ENCODE results near the gene SEMA5B.

SEMA5B gene

DNA sequence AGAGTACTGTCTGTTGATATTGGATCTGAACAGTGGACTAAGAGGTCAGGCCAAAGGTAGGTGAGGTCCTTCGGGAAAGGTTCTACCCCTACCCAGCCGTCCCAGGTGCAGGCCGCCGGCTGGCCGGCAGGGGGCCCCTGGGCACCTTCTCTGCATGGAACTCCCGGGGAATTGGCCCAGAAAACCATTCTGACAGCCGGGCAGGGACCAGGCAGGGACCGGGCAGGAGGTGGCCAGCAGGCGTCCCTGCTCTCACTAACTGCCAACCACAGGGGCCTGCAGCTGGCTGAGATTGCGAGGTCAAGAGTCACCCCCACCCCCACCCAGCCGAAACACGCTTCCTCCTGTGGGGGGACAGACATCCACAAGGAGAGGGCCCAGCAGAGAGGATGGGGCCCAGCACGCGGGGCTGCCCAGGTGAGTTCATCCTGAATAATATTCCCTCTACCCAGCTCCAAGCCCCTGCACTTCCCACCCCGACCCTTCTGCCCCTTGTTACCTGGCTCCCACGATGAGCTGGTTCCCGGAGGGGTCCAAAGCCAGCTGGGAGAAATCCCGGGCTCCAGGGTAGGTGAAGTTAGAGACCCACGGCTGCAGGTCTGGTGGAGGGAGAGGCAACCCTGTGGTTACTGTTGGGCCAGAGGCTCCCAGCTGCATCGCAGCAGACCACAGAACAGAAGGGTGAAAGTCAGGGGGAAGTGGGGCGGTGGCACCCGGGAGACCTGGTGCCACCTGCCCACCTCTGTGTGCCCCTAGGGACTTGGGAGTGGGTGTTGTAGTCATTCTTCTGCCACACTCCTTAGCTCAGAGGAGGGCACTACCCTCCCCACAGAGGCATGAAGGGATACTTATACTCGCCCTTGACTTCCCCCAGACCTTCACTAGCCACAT, 84.4 kb downstream of the SEMA5B start:
- H3K9me3 ChIP-seq = no peaks in the 10 kb centered on the region
- no peaks in the 10 kb centered on the region for H3K36me3 ChIP-seq
- no peak overlapping the region for H3K4me3 ChIP-seq (ENCODE audit: low read depth in 1 of 2, low read length in 1 of 2)
- peaks cover 4% of the 10 kb centered on the region for H3K27me3 ChIP-seq
- no peak overlapping the region for H3K27ac ChIP-seq
- no peaks in the 10 kb centered on the region for H3K4me1 ChIP-seq (ENCODE audit: control insufficient read depth in 1 of 2, insufficient read depth in 1 of 2, low read depth in 1 of 2, low read length in 1 of 2)
- TF ChIP-seq, protein P1, sequence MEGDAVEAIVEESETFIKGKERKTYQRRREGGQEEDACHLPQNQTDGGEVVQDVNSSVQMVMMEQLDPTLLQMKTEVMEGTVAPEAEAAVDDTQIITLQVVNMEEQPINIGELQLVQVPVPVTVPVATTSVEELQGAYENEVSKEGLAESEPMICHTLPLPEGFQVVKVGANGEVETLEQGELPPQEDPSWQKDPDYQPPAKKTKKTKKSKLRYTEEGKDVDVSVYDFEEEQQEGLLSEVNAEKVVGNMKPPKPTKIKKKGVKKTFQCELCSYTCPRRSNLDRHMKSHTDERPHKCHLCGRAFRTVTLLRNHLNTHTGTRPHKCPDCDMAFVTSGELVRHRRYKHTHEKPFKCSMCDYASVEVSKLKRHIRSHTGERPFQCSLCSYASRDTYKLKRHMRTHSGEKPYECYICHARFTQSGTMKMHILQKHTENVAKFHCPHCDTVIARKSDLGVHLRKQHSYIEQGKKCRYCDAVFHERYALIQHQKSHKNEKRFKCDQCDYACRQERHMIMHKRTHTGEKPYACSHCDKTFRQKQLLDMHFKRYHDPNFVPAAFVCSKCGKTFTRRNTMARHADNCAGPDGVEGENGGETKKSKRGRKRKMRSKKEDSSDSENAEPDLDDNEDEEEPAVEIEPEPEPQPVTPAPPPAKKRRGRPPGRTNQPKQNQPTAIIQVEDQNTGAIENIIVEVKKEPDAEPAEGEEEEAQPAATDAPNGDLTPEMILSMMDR (IDR thresholded peaks at IDR 0.05) = peak; percentile 22

DNA sequence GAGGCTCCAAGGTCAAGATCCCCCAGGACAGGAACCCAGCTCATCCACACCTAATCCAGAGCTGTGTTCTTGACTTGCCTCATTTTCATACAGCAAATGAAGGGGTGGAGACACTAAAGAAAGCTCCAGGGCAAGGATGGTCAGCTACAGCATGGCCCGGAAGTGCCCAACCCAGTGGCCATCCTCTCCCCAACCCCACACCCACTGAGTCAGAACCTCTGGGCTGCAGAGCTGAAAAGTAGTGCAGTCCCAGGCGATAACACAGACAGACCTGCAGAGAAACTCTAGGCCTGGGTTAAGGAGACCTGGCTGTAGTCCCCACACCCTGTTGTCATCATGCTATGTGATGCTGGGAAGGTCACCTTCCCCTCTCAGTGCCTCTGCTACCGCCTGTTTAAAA, 85.3 kb downstream of the SEMA5B start:
- Histone ChIP-seq H3K36me3 (no peaks in the 10 kb centered on the region), H3K9me3 (no peaks in the 10 kb centered on the region), H3K4me1 (ENCODE audit: control insufficient read depth in 1 of 2, insufficient read depth in 1 of 2, low read depth in 1 of 2, low read length in 1 of 2) (no peaks in the 10 kb centered on the region), H3K4me3 (ENCODE audit: low read depth in 1 of 2, low read length in 1 of 2) (no peak overlapping the region), H3K27ac (no peak overlapping the region), H3K27me3 (peaks cover 4% of the 10 kb centered on the region)
- TF ChIP-seq, protein P1 (IDR thresholded peaks at IDR 0.05) = no peak

DNA sequence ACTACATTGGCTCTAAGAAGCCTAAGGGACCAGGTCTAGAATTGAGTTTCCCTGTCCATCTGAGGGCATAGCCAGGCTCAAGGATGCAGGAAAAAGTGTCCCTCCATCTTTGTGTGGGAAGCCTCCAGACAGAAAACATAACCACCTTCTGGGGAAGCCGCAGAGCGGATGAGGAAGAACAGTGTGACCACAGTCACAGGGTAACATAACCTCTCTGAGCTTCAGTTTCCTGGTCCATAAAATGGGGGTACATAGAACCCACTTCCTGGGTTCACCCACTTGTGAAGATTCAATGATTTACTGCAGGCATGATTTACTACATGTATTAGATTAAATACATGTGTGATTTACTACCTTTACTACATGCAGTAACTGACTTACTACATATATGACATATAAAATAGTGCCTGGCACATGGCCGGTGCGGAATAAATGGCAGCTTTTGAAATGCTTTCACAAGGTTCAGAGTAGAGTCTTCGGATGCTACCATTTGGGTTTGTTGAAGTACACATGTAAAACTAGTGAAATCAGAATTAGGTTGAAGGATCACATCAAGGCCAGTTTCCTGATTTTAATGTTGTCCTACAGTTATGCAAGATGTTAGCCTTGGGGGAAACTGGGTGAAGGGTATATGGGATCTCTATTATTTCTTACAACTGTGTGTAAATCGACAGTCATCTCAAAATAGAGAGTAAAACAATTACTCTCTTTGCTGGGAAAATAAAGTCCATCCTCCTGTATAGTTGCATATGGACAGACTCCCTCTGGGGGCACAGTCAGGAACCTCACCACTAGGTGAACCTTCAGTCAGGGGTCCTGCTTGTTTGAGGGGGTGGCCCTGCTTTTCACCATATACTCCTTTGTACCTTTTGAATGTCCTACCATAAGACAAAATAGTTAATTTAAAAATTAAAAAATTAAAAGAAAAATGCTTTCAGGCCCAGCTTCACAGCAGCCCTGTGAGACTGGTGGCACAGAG, 86.0 kb downstream of the SEMA5B start:
- Histone ChIP-seq H3K27me3 (peaks cover 4% of the 10 kb centered on the region), H3K4me1 (ENCODE audit: control insufficient read depth in 1 of 2, insufficient read depth in 1 of 2, low read depth in 1 of 2, low read length in 1 of 2) (no peaks in the 10 kb centered on the region), H3K9me3 (no peaks in the 10 kb centered on the region), H3K36me3 (no peaks in the 10 kb centered on the region), H3K4me3 (ENCODE audit: low read depth in 1 of 2, low read length in 1 of 2) (no peak overlapping the region), H3K27ac (no peak overlapping the region)
- TF ChIP-seq, protein P1 (IDR thresholded peaks at IDR 0.05) = no peak

DNA sequence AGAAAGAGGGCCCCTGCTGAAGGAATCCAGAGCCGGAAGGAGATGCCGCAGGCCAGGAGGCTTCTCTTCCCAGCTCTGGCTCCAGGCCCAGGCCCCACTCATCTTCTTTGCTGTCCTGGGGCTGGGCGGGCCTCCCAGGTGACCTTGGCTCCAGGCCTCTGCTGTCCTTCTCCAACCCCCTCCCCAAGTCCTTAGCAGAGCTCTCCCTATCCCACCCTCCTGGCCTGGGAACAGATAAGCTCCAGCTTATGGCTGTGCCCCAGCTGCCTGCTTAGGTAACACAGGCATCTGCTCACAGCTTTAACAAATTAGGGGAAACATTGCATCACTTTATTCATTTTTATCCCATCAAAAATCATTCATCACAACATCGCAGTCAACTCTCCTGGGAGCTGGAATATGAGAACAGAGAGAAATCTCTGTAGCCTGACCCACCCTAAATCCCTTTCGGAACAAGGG, 86.9 kb downstream of the SEMA5B start:
- Histone ChIP-seq H3K4me1 (ENCODE audit: control insufficient read depth in 1 of 2, insufficient read depth in 1 of 2, low read depth in 1 of 2, low read length in 1 of 2) (no peaks in the 10 kb centered on the region), H3K36me3 (no peaks in the 10 kb centered on the region), H3K27ac (no peak overlapping the region), H3K27me3 (peaks cover 4% of the 10 kb centered on the region), H3K9me3 (no peaks in the 10 kb centered on the region), H3K4me3 (ENCODE audit: low read depth in 1 of 2, low read length in 1 of 2) (no peak overlapping the region)
- TF ChIP-seq, protein P1 (IDR thresholded peaks at IDR 0.05) = no peak

DNA sequence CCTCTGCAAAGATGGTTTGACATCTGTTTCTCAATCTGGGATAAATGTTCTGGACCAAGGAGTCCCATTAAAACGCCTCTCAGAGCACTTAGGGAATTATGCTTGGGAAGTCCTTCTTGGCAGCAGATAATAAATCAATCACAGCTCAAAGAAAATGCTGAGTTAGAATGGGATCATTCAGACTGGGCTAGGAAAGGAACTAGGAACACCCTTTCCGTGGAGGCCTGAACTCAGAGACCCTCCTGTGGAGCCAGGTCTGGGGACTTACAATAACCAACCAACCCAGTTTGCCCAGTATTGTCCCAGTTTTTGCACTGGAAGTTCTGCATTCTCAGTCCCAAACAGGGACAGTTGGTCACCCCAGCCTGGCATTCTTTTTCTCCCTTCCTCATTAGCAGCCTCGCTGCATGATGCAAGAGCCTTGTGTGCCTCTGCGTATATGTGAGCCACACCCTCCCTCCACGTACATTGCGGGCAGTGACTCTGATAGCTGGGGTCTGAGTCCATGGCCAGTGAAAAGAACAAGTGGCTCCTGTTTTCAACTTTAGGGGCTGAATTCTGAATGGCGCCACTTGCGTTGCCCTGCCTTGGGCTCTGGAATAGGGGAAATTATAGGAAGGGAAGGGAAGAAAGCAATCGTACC, 88.7 kb downstream of the SEMA5B start:
- Histone ChIP-seq H3K4me3 (ENCODE audit: low read depth in 1 of 2, low read length in 1 of 2) (no peak overlapping the region), H3K27ac (no peak overlapping the region), H3K9me3 (no peaks in the 10 kb centered on the region), H3K27me3 (peaks cover 4% of the 10 kb centered on the region), H3K4me1 (ENCODE audit: control insufficient read depth in 1 of 2, insufficient read depth in 1 of 2, low read depth in 1 of 2, low read length in 1 of 2) (no peaks in the 10 kb centered on the region), H3K36me3 (no peaks in the 10 kb centered on the region)
- TF ChIP-seq, protein P1 (IDR thresholded peaks at IDR 0.05) = no peak

Measured in neutrophil (primary cell).